ENCODE data around the gene CXCL16. TPM values are rescaled to one million over a fixed set of nuclear protein-coding genes. Genes with fewer than 3 reads are reported as not detected.
"Not testable (repeated sequence)": the region's sequence is repeated elsewhere in the genome, so short reads cannot be mapped to it uniquely, and the experiment has no call there.

Gene CXCL16
- total and polyA plus RNA-seq, 10 of the 15 experiments (the other 5 are each of a cell fraction or from before 2014, with no cell fraction given): 0.15 to 2.2 (median 0.65) TPM

DNA sequence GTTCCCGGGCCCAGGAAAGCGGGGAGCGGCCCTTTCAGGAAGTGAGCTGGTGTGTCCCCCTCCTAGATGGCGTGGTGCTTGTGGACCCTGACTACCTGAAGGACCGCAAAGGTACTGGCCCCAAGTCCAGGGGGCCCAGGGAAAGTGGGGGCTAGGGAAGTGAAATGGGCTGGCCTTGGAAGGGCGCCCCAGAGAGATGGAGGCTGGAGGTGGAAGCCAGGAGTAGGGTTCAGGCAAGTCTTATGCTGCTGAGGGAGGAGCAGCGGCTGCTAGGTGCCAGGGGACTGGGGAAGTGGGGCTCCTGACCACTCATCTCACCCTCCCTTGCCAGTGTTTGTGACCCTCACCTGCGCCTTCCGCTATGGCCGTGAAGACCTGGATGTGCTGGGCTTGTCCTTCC, 23.6 kb downstream of the CXCL16 start (continued):
- no peak for TF ChIP-seq TARDBP (IDR thresholded peaks at IDR 0.05; ENCODE audit: borderline replicate concordance)
- no peak for TF ChIP-seq CHD1 (IDR thresholded peaks at IDR 0.05; ENCODE audit: low read depth, low read length)
- TF ChIP-seq TAF1 (IDR thresholded peaks at IDR 0.05; ENCODE audit: borderline replicate concordance, low read depth, low read length): no peak
- no peak for TF ChIP-seq BRCA1 (IDR thresholded peaks at IDR 0.05; ENCODE audit: low read depth, low read length)
- no peak for TF ChIP-seq CREM (IDR thresholded peaks at IDR 0.05; ENCODE audit: low read depth)

- ATAC-seq (no peak), FAIRE-seq (no peak), DNase-seq (ENCODE audit: low read depth, low spot score) (no peak)
- ChIA-PET POLR2A (interaction anchor here (0.6 to 1.0 kb wide), 2 partner anchors 32 to 161 kb away, joined by 3 read pairs; no protein-coding TSS in a partner anchor), RAD21 (ENCODE audit: unreplicated experiment) (no interaction called here), CTCF (interaction anchor here (0.6 to 1.2 kb wide), 3 partner anchors 14 to 109 kb away, joined by 3 to 4 read pairs (median 3); no protein-coding TSS in a partner anchor), SMC1A (ENCODE audit: uncharacterized antibody, unreplicated experiment) (no interaction called here)
- intact Hi-C loops (cut with micrococcal nuclease; ENCODE audit: unreplicated experiment) (no loop called here), in situ Hi-C loops (cut with MboI) (no loop called here)
- H3K9ac ChIP-seq (ENCODE audit: control insufficient read depth, insufficient read depth, low read length): peak overlapping the region; percentile 40; the same call in 1 of the 2 replicates
- BruUV-seq (replicated peaks): TSS peak; percentile 47
- H3K79me2 ChIP-seq (ENCODE audit: control insufficient read depth, insufficient read depth, low read length): peaks cover 19% of the 10 kb centered on the region
- peaks cover 8 to 12% of the 10 kb centered on the region in 2 experiments; a peak in 3 of 4 replicates for H3K36me3 ChIP-seq (ENCODE audit: control insufficient read depth in 2 of 2, insufficient read depth in 2 of 2, low read length in 1 of 2)
- H3K9me3 ChIP-seq (replicated peaks; ENCODE audit: control insufficient read depth, insufficient read depth, low read length): no peaks in the 10 kb centered on the region
- 49% methylated on average over 11 of the region's 11 CpGs for WGBS (ENCODE audit: insufficient coverage, insufficient replicate concordance, low lambda C conversion rate, missing lambda C conversion rate)
- H3K27me3 ChIP-seq (replicated peaks in 1 of 2; ENCODE audit: control insufficient read depth in 2 of 2, insufficient read depth in 2 of 2, low read length in 1 of 2): no peaks in the 10 kb centered on the region
- peaks cover 25% of the 10 kb centered on the region for H3K4me1 ChIP-seq (ENCODE audit: control insufficient read depth, insufficient read depth, low read length)
- H4K20me1 ChIP-seq (ENCODE audit: control insufficient read depth, insufficient read depth): no peaks in the 10 kb centered on the region
- H3K27ac ChIP-seq (ENCODE audit: control insufficient read depth, insufficient read depth): peak overlapping the region; percentile 56
- no peak overlapping the region for H3K4me3 ChIP-seq
- TF ChIP-seq ZZZ3 (IDR thresholded peaks at IDR 0.05; ENCODE audit: control insufficient read depth, insufficient read length, low read depth) (no peak), HDGF (IDR thresholded peaks at IDR 0.05) (no peak), RUNX3 (IDR thresholded peaks at IDR 0.05; ENCODE audit: low read length) (peak; percentile 31; the same call in 1 of the 2 replicates), POLR2A (IDR thresholded peaks at IDR 0.05; ENCODE audit: low read depth, low read length) (peak; percentile 20; the same call in 1 of the 2 replicates), NFYA (IDR thresholded peaks at IDR 0.05; ENCODE audit: borderline replicate concordance, low read depth, low read length) (no peak)
- peak overlapping the region; percentile 37 for H2AFZ ChIP-seq (ENCODE audit: control insufficient read depth, low read depth, low read length)
- H3K4me2 ChIP-seq (ENCODE audit: control insufficient read depth, insufficient read depth): peak overlapping the region; percentile 68
Measured at GRCh38 chr17:4715063-4715744, 24.5 kb downstream of the CXCL16 start.

DNA sequence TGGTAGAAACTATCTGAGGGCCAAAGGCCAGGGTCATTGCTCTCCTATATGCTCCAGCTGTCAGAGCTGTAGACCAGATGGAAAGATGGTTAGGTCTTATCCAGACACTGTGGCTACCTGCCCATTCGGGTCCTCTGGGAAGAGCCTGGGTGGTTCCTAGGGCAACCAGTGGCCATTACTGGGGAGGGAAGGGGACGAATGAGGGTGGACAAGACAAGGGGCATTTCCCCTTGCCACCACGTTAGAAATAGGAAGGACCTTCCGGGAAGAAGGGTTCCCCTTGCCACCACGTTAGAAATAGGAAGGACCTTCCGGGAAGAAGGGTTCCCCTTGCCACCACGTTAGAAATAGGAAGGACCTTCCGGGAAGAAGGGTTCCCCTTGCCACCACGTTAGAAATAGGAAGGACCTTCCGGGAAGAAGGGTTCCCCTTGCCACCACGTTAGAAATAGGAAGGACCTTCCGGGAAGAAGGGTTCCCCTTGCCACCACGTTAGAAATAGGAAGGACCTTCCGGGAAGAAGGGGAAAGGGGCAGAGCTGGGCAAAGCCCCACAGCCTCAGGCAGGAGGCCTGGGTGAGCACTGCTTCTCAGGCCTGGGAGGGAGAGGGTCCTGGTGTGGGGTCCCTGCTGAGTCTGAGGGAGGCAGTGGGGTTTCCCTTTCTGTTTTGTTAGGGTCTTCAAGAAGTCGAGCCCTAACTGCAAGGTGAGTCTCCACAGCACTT, 25.2 kb downstream of the CXCL16 start:
- H3K4me1 ChIP-seq (ENCODE audit: control insufficient read depth, insufficient read depth, low read length): peaks cover 28% of the 10 kb centered on the region
- H3K27ac ChIP-seq (ENCODE audit: control insufficient read depth, insufficient read depth): peak overlapping the region; percentile 56; the same call in 1 of the 2 replicates
- not testable (repeated sequence) for H4K20me1 ChIP-seq (ENCODE audit: control insufficient read depth, insufficient read depth); H3K36me3 ChIP-seq (ENCODE audit: control insufficient read depth in 2 of 2, insufficient read depth in 2 of 2, low read length in 1 of 2); H3K27me3 ChIP-seq (replicated peaks in 1 of 2; ENCODE audit: control insufficient read depth in 2 of 2, insufficient read depth in 2 of 2, low read length in 1 of 2); FAIRE-seq; BruUV-seq (replicated peaks); DNase-seq (ENCODE audit: low read depth, low spot score); ATAC-seq; H3K4me3 ChIP-seq; H3K9me3 ChIP-seq (replicated peaks; ENCODE audit: control insufficient read depth, insufficient read depth, low read length)
- intact Hi-C loops (cut with micrococcal nuclease; ENCODE audit: unreplicated experiment) (loop anchor here (5.0 kb wide), 1 partner anchor 73 kb away; the partner anchor contains the start of genes GLTPD2 and VMO1), in situ Hi-C loops (cut with MboI) (loop anchor here (5.0 kb wide), 1 partner anchor 168 kb away; no protein-coding TSS in a partner anchor)
- POLR2A ChIA-PET: interaction anchor here (1.0 kb wide), 1 partner anchor 162 kb away, joined by 3 read pairs; no protein-coding TSS in a partner anchor
- H3K9ac ChIP-seq (ENCODE audit: control insufficient read depth, insufficient read depth, low read length): peak overlapping the region; percentile 40; the same call in 1 of the 2 replicates
- WGBS (ENCODE audit: insufficient coverage, insufficient replicate concordance, low lambda C conversion rate, missing lambda C conversion rate): 51% methylated on average over 7 of the region's 15 CpGs
- peak overlapping the region; percentile 37; the same call in 1 of the 2 replicates for H2AFZ ChIP-seq (ENCODE audit: control insufficient read depth, low read depth, low read length)
- peak overlapping the region; percentile 71 for H3K4me2 ChIP-seq (ENCODE audit: control insufficient read depth, insufficient read depth)
- RAD21 ChIA-PET (ENCODE audit: unreplicated experiment): interaction anchor here (1.3 kb wide), 1 partner anchor 11 kb away, joined by 4 read pairs; no protein-coding TSS in a partner anchor
- peaks cover 19% of the 10 kb centered on the region for H3K79me2 ChIP-seq (ENCODE audit: control insufficient read depth, insufficient read depth, low read length)
- CTCF ChIA-PET: interaction anchor here (0.6 to 1.2 kb wide), 5 partner anchors 7 to 110 kb away, joined by 3 to 4 read pairs (median 3); no protein-coding TSS in a partner anchor
- SMC1A ChIA-PET (ENCODE audit: uncharacterized antibody, unreplicated experiment): interaction anchor here (0.9 to 2.1 kb wide), 3 partner anchors 8 to 22 kb away, joined by 3 to 7 read pairs (median 3); no protein-coding TSS in a partner anchor

All from GM12878 (cell line).